ENCODE results near the gene ATP11A. TPM values are rescaled to one million over a fixed set of nuclear protein-coding genes. Genes with fewer than 3 reads are reported as not detected.

ATP11A gene
- total RNA-seq, 5 donors from 2014 or later (not counting 1 experiment from before 2014, with no cell fraction given): 35.7 to 57.1 (median 48.5) TPM

GRCh38 chr13:112713517-112714253 lies 23.8 kb downstream of the ATP11A start:
- CTCF ChIA-PET: no interaction called here
- Mint-ChIP-seq H3K36me3 (peaks cover 18% of the 10 kb centered on the region), H3K4me1 (peaks cover 18 to 33% (median 32%) of the 10 kb centered on the region in 3 donors), H3K4me3 (no peak overlapping the region), H3K9me3 (no peaks in the 10 kb centered on the region), H3K27ac (peak overlapping the region in 1 of 2 donors; percentile 58), H3K27me3 (no peaks in the 10 kb centered on the region)
- POLR2A ChIA-PET: no interaction called here
- no peaks in the 10 kb centered on the region for H3K9me3 ChIP-seq
- H3K4me3 ChIP-seq (ENCODE audit: control insufficient read depth in 1 of 2, extremely low read depth in 1 of 2, low read length in 1 of 2): no peak overlapping the region
- H3K4me1 ChIP-seq (ENCODE audit: control insufficient read depth in 1 of 2, extremely low read depth in 1 of 2, insufficient read depth in 2 of 2, low read length in 2 of 2): peaks cover 0 to 8% of the 10 kb centered on the region in 2 experiments
- ATAC-seq (replicated peaks in 1 of 4) (no peak), DNase-seq (no peak)
- H3K36me3 ChIP-seq (ENCODE audit: control insufficient read depth in 2 of 2, extremely low read depth in 1 of 2, insufficient read depth in 1 of 2, low read length in 1 of 2): no peaks in the 10 kb centered on the region
- no peak overlapping the region for H3K27ac ChIP-seq (ENCODE audit: low read length)
- WGBS (ENCODE audit: insufficient coverage): 82% methylated on average over 13 of the region's 16 CpGs
- H3K27me3 ChIP-seq (replicated peaks in 1 of 2; ENCODE audit: control insufficient read depth in 2 of 2, extremely low read depth in 1 of 2, insufficient read depth in 2 of 2, low read length in 1 of 2): no peaks in the 10 kb centered on the region

GRCh38 chr13:112714376-112715174 lies 24.7 kb downstream of the ATP11A start:
- H3K4me1 Mint-ChIP-seq: peaks cover 18 to 32% (median 28%) of the 10 kb centered on the region in 3 donors
- H3K27me3 Mint-ChIP-seq: no peaks in the 10 kb centered on the region
- H3K27ac ChIP-seq (ENCODE audit: low read length): no peak overlapping the region
- no peak overlapping the region for H3K4me3 ChIP-seq (ENCODE audit: control insufficient read depth in 1 of 2, extremely low read depth in 1 of 2, low read length in 1 of 2)
- no peaks in the 10 kb centered on the region for H3K36me3 ChIP-seq (ENCODE audit: control insufficient read depth in 2 of 2, extremely low read depth in 1 of 2, insufficient read depth in 1 of 2, low read length in 1 of 2)
- 95% methylated on average over 16 of the region's 23 CpGs for WGBS (ENCODE audit: insufficient coverage)
- ChIA-PET CTCF (no interaction called here), POLR2A (no interaction called here)
- no peak overlapping the region for H3K4me3 Mint-ChIP-seq
- no peaks in the 10 kb centered on the region for H3K9me3 ChIP-seq
- peak overlapping the region in 1 of 2 donors; percentile 58 for H3K27ac Mint-ChIP-seq
- no peak for ATAC-seq (replicated peaks in 1 of 4)
- DNase-seq: no peak
- H3K27me3 ChIP-seq (replicated peaks in 1 of 2; ENCODE audit: control insufficient read depth in 2 of 2, extremely low read depth in 1 of 2, insufficient read depth in 2 of 2, low read length in 1 of 2): no peaks in the 10 kb centered on the region
- peaks cover 19% of the 10 kb centered on the region for H3K36me3 Mint-ChIP-seq
- H3K4me1 ChIP-seq (ENCODE audit: control insufficient read depth in 1 of 2, extremely low read depth in 1 of 2, insufficient read depth in 2 of 2, low read length in 2 of 2): peaks cover 0 to 8% of the 10 kb centered on the region in 2 experiments
- no peaks in the 10 kb centered on the region for H3K9me3 Mint-ChIP-seq

GRCh38 chr13:112715210-112715609 lies 25.4 kb downstream of the ATP11A start:
- Histone ChIP-seq H3K27me3 (replicated peaks in 1 of 2; ENCODE audit: control insufficient read depth in 2 of 2, extremely low read depth in 1 of 2, insufficient read depth in 2 of 2, low read length in 1 of 2) (no peaks in the 10 kb centered on the region), H3K9me3 (no peaks in the 10 kb centered on the region), H3K4me3 (ENCODE audit: control insufficient read depth in 1 of 2, extremely low read depth in 1 of 2, low read length in 1 of 2) (no peak overlapping the region), H3K27ac (ENCODE audit: low read length) (no peak overlapping the region), H3K4me1 (ENCODE audit: control insufficient read depth in 1 of 2, extremely low read depth in 1 of 2, insufficient read depth in 2 of 2, low read length in 2 of 2) (peaks cover 0 to 8% of the 10 kb centered on the region in 2 experiments), H3K36me3 (ENCODE audit: control insufficient read depth in 2 of 2, extremely low read depth in 1 of 2, insufficient read depth in 1 of 2, low read length in 1 of 2) (no peaks in the 10 kb centered on the region)
- DNase-seq: no peak
- Mint-ChIP-seq H3K4me1 (peaks cover 18 to 33% (median 30%) of the 10 kb centered on the region in 3 donors), H3K9me3 (no peaks in the 10 kb centered on the region), H3K36me3 (peaks cover 21% of the 10 kb centered on the region), H3K27me3 (no peaks in the 10 kb centered on the region), H3K27ac (no peak overlapping the region), H3K4me3 (no peak overlapping the region)
- 80% methylated on average over 1 of the region's 5 CpGs for WGBS (ENCODE audit: insufficient coverage)
- ChIA-PET POLR2A (no interaction called here), CTCF (no interaction called here)
- ATAC-seq (replicated peaks in 1 of 4): no peak

- Histone ChIP-seq H3K4me1 (ENCODE audit: control insufficient read depth in 1 of 2, extremely low read depth in 1 of 2, insufficient read depth in 2 of 2, low read length in 2 of 2) (peaks cover 0 to 8% of the 10 kb centered on the region in 2 experiments), H3K4me3 (ENCODE audit: control insufficient read depth in 1 of 2, extremely low read depth in 1 of 2, low read length in 1 of 2) (no peak overlapping the region), H3K36me3 (ENCODE audit: control insufficient read depth in 2 of 2, extremely low read depth in 1 of 2, insufficient read depth in 1 of 2, low read length in 1 of 2) (no peaks in the 10 kb centered on the region), H3K27ac (ENCODE audit: low read length) (no peak overlapping the region), H3K27me3 (replicated peaks in 1 of 2; ENCODE audit: control insufficient read depth in 2 of 2, extremely low read depth in 1 of 2, insufficient read depth in 2 of 2, low read length in 1 of 2) (no peaks in the 10 kb centered on the region), H3K9me3 (no peaks in the 10 kb centered on the region)
- DNase-seq (no peak), ATAC-seq (replicated peaks in 1 of 4) (no peak)
- H3K4me3 Mint-ChIP-seq: no peak overlapping the region
- peak overlapping the region in 1 of 2 donors; percentile 55 for H3K27ac Mint-ChIP-seq
- peaks cover 19 to 36% (median 30%) of the 10 kb centered on the region in 3 donors for H3K4me1 Mint-ChIP-seq
- H3K36me3 Mint-ChIP-seq: peaks cover 21% of the 10 kb centered on the region
- ChIA-PET POLR2A (no interaction called here), CTCF (no interaction called here)
- no peaks in the 10 kb centered on the region for H3K9me3 Mint-ChIP-seq
- H3K27me3 Mint-ChIP-seq: no peaks in the 10 kb centered on the region
- WGBS (ENCODE audit: insufficient coverage): 87% methylated on average over 9 of the region's 13 CpGs
Observed at GRCh38 chr13:112715715-112716460, 26.1 kb downstream of the ATP11A start.

GRCh38 chr13:112716461-112716820 lies 26.6 kb downstream of the ATP11A start:
- ChIA-PET CTCF (no interaction called here), POLR2A (no interaction called here)
- Mint-ChIP-seq H3K4me3 (no peak overlapping the region), H3K36me3 (peaks cover 21% of the 10 kb centered on the region), H3K9me3 (no peaks in the 10 kb centered on the region), H3K27me3 (no peaks in the 10 kb centered on the region), H3K27ac (no peak overlapping the region), H3K4me1 (peaks cover 19 to 36% (median 26%) of the 10 kb centered on the region in 3 donors)
- Histone ChIP-seq H3K4me1 (ENCODE audit: control insufficient read depth in 1 of 2, extremely low read depth in 1 of 2, insufficient read depth in 2 of 2, low read length in 2 of 2) (peaks cover 0 to 6% of the 10 kb centered on the region in 2 experiments), H3K27ac (ENCODE audit: low read length) (no peak overlapping the region), H3K36me3 (ENCODE audit: control insufficient read depth in 2 of 2, extremely low read depth in 1 of 2, insufficient read depth in 1 of 2, low read length in 1 of 2) (no peaks in the 10 kb centered on the region), H3K4me3 (ENCODE audit: control insufficient read depth in 1 of 2, extremely low read depth in 1 of 2, low read length in 1 of 2) (no peak overlapping the region), H3K27me3 (replicated peaks in 1 of 2; ENCODE audit: control insufficient read depth in 2 of 2, extremely low read depth in 1 of 2, insufficient read depth in 2 of 2, low read length in 1 of 2) (no peaks in the 10 kb centered on the region), H3K9me3 (no peaks in the 10 kb centered on the region)
- no peak for DNase-seq
- WGBS (ENCODE audit: insufficient coverage): 94% methylated on average over 11 of the region's 13 CpGs
- ATAC-seq (replicated peaks in 1 of 4): no peak

- 93% methylated on average over 6 of the region's 14 CpGs for WGBS (ENCODE audit: insufficient coverage)
- Histone ChIP-seq H3K4me1 (ENCODE audit: control insufficient read depth in 1 of 2, extremely low read depth in 1 of 2, insufficient read depth in 2 of 2, low read length in 2 of 2) (peaks cover 0 to under 1% of the 10 kb centered on the region in 2 experiments), H3K9me3 (no peaks in the 10 kb centered on the region), H3K4me3 (ENCODE audit: control insufficient read depth in 1 of 2, extremely low read depth in 1 of 2, low read length in 1 of 2) (no peak overlapping the region), H3K27ac (ENCODE audit: low read length) (no peak overlapping the region), H3K27me3 (replicated peaks in 1 of 2; ENCODE audit: control insufficient read depth in 2 of 2, extremely low read depth in 1 of 2, insufficient read depth in 2 of 2, low read length in 1 of 2) (no peaks in the 10 kb centered on the region), H3K36me3 (ENCODE audit: control insufficient read depth in 2 of 2, extremely low read depth in 1 of 2, insufficient read depth in 1 of 2, low read length in 1 of 2) (no peaks in the 10 kb centered on the region)
- Mint-ChIP-seq H3K9me3 (no peaks in the 10 kb centered on the region), H3K4me3 (no peak overlapping the region), H3K36me3 (peaks cover 21% of the 10 kb centered on the region), H3K4me1 (peaks cover 21 to 35% (median 22%) of the 10 kb centered on the region in 3 donors), H3K27me3 (no peaks in the 10 kb centered on the region), H3K27ac (no peak overlapping the region)
- DNase-seq: no peak
- CTCF ChIA-PET: no interaction called here
- POLR2A ChIA-PET: no interaction called here
- no peak for ATAC-seq (replicated peaks in 1 of 4)
Observed at GRCh38 chr13:112716841-112717520, 27.1 kb downstream of the ATP11A start.

Measured in T-cell (primary cell).